Endothelial cell of umbilical vein (primary cell): Measurements from ENCODE around the gene ZMAT5. TPM values are rescaled to one million over a fixed set of nuclear protein-coding genes. Genes with fewer than 3 reads are reported as not detected.

Experiments
- BruUV-seq: library from RNA; stranded (reverse); fragments of 400-500 nt; replicated peaks from 2 replicates; lab custom pipeline; 2021; lab: Mats Ljungman, UMichigan
- CTCF ChIA-PET: fragments of 300-600, 350-600 bp; sonication (Branson Sonifier 250); formaldehyde crosslinking; loops from one replicate; lab custom pipeline; 2021; ENCODE audit warnings: antibody characterized with exemption, inconsistent platforms; lab: Charles Lee
- POLR2A ChIA-PET: fragments of 300-600, 350-600 bp; sonication (Branson Sonifier 250); formaldehyde crosslinking; loops from one replicate; lab custom pipeline; 2021; ENCODE audit warnings: antibody characterized with exemption, inconsistent platforms; lab: Charles Lee
- DNase-seq: peaks from one replicate; pipeline ENCODE4 v3.0.0-alpha.2; 2011; ENCODE audit warnings: low read depth, low spot score
- FAIRE-seq: peaks from 2 replicates; lab custom pipeline; 2011; peaks lifted over from hg19 to GRCh38; lab: Jason Lieb, UNC
- H2AFZ ChIP-seq: 2 replicates; pipeline ENCODE4 v1.6.0; 2012; ENCODE audit warnings: low read depth, low read length, control low read depth, inconsistent platforms
- H3K27ac ChIP-seq: 2 replicates; pipeline ENCODE4 v1.5.1; 2011; ENCODE audit warnings: low read depth, mild to moderate bottlenecking, control low read depth, low read length, moderate library complexity; ENCODE audit not compliant: insufficient read depth
- H3K27me3 ChIP-seq, 2 experiments: 2 replicates each; pipeline versions ENCODE4 v1.6.0 to v1.6.1; 2011; ENCODE audit warnings: low read length in 2 of 2, mixed read lengths in 1 of 2; ENCODE audit not compliant: control insufficient read depth in 2 of 2, insufficient read depth in 2 of 2
- H3K36me3 ChIP-seq, 2 experiments: 2 replicates in 1 of 2; 3 replicates in 1 of 2; pipeline ENCODE4 v1.5.1; 2011; ENCODE audit warnings: low read length in 2 of 2, mild to moderate bottlenecking in 1 of 2, moderate library complexity in 1 of 2; ENCODE audit not compliant: control insufficient read depth in 2 of 2, insufficient read depth in 2 of 2; ENCODE audit errors: extremely low read depth in 1 of 2
- H3K4me1 ChIP-seq: 3 replicates; pipeline ENCODE4 v1.5.1; 2011; ENCODE audit warnings: mild to moderate bottlenecking, low read length; ENCODE audit not compliant: control insufficient read depth, insufficient read depth; ENCODE audit errors: extremely low read depth
- H3K4me2 ChIP-seq: 2 replicates; pipeline ENCODE4 v1.6.1; 2011; ENCODE audit warnings: low read length, control low read depth, mixed read lengths; ENCODE audit not compliant: insufficient read depth
- H3K4me3 ChIP-seq, 3 experiments: fragments of 200-600 bp in 1 of 3; sonication (generic), shearing (Covaris generic) in 1 of 3; replicated peaks in 1 of 3; 2 replicates each; pipeline ENCODE4 v1.5.1; 2011 to 2016; ENCODE audit warnings: control low read depth in 3 of 3, low read length in 3 of 3, mild to moderate bottlenecking in 2 of 3, inconsistent platforms in 1 of 3, low read depth in 1 of 3, moderate library complexity in 1 of 3; ENCODE audit not compliant: insufficient read depth in 1 of 3
- H3K79me2 ChIP-seq: 2 replicates; pipeline ENCODE4 v1.6.0; 2012; ENCODE audit warnings: low read length, inconsistent platforms; ENCODE audit not compliant: control insufficient read depth, insufficient read depth
- H3K9ac ChIP-seq: replicated peaks from 2 replicates; pipeline ENCODE3; 2011; ENCODE audit warnings: low read length, control low read depth; ENCODE audit not compliant: insufficient read depth; ENCODE audit errors: extremely low read depth
- H3K9me1 ChIP-seq: replicated peaks from 3 replicates; pipeline ENCODE4 v1.6.0; 2011; ENCODE audit warnings: mild to moderate bottlenecking, low read length; ENCODE audit not compliant: control insufficient read depth, insufficient read depth; ENCODE audit errors: extremely low read depth
- H3K9me3 ChIP-seq: replicated peaks from 2 replicates; pipeline ENCODE4 v1.5.1; 2012; ENCODE audit warnings: low read length, inconsistent platforms; ENCODE audit not compliant: control insufficient read depth, insufficient read depth
- H4K20me1 ChIP-seq: replicated peaks from 2 replicates; pipeline ENCODE3; 2011; ENCODE audit warnings: mild to moderate bottlenecking, low read length; ENCODE audit not compliant: control insufficient read depth, insufficient read depth; ENCODE audit errors: extremely low read depth
- EZH2 ChIP-seq: IDR thresholded peaks from 2 replicates; pipeline ENCODE4 v1.6.1; 2012; ENCODE audit warnings: borderline replicate concordance, low read depth, mild to moderate bottlenecking, moderate library complexity, low read length, inconsistent platforms; ENCODE audit not compliant: severe bottlenecking
- POLR2AphosphoS5 ChIP-seq: IDR thresholded peaks from 2 replicates; pipeline ENCODE4 v1.6.1; 2012; ENCODE audit warnings: low read depth, mild to moderate bottlenecking, control low read depth, low read length, moderate library complexity; ENCODE audit not compliant: insufficient read depth
- dilution Hi-C: fragments of 300-500 bp; cut with MboI; formaldehyde crosslinking; loops from one replicate; pipeline ENCODE4 v1.15.0; 2019; ENCODE audit warnings: low sequenced_read_pairs; ENCODE audit not compliant: extremely low pct_ligation_motif_present
- intact Hi-C: fragments of 100-400 bp; cut with micrococcal nuclease; formaldehyde crosslinking; loops from one replicate; pipeline ENCODE4 v1.10.0; 2022
- polyA plus RNA-seq, 4 experiments: library from polyadenylated mRNA; depleted of rRNA in 3 of 4; stranded (reverse) in 3 of 4; unstranded in 1 of 4; fragments of >200 nt; gene quantifications; 2 replicates each; pipeline versions ENCODE4 v1.2.1 to v1.2.3, GENCODE V29; 2011 to 2012; ENCODE audit warnings: missing spikeins in 1 of 4
- total RNA-seq: library from RNA; stranded (reverse); gene quantifications from 2 replicates; pipeline ENCODE4 v1.2.3, GENCODE V29; 2021
- TF ChIP-seq, protein P1 (sequence below), 2 donors: IDR thresholded peaks; 1 replicate in 1 of 2; 2 replicates in 1 of 2; pipeline ENCODE4 v1.5.1; 2011; ENCODE audit warnings: low read length in 2 of 2, mild to moderate bottlenecking in 2 of 2, moderate library complexity in 2 of 2, control low read depth in 1 of 2, inconsistent platforms in 1 of 2, low read depth in 1 of 2; ENCODE audit not compliant: insufficient read depth in 1 of 2; ENCODE audit errors: extremely low read depth in 1 of 2
- TF ChIP-seq, protein P2 (sequence below): IDR thresholded peaks from 2 replicates; pipeline ENCODE4 v1.6.1; 2011; ENCODE audit not compliant: insufficient read depth, insufficient read length

ZMAT5 gene
- total and polyA plus RNA-seq, 2 donors (not counting 3 experiments of a cell fraction or from before 2014, with no cell fraction given): 24.9 to 43.6 TPM

DNA sequence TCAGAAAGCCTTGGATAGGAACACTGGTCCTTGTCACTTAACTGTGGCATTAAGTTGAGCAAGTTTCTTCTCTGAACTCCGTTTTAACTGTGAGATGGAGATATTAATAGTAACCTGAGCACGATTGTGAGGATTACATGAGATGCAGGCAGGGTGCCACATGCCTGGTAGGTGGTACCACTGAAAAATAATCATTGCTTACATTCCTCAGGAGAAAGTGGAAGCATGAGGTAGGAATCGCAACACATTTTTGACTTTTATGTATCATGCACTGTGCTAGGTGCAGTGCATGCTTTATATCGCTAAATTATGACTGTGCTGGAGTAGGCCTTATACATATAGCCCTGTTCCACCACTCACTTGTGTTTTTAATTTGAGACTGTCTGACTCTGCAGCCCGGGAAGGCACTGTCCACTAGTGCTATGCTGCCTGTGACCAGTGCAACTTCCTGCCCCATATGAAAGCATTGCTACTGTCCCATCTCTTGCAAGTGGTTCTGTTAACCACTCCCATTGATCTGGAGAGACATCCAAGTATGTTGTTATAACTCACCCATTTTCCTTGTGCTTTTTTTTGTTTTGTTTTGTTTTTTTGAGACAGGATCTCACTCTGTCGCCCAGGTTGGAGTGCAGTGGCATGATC lies 1.4 kb upstream of the ZMAT5 start:
- POLR2A ChIA-PET: no interaction called here
- FAIRE-seq (no peak), DNase-seq (no peak)
- Histone ChIP-seq H3K9me3 (no peaks in the 10 kb centered on the region), H3K79me2 (peaks cover 15% of the 10 kb centered on the region), H3K27ac (no peak overlapping the region), H3K36me3 (peaks cover 0 to 4% of the 10 kb centered on the region in 2 experiments), H3K9ac (peak overlapping the region; percentile 78), H2AFZ (no peak overlapping the region), H3K27me3 (no peaks in the 10 kb centered on the region), H3K4me2 (peak overlapping the region; percentile 88), H3K4me3 (peak overlapping the region; percentile 26 to 98 (median 81)), H3K4me1 (peaks cover 12% of the 10 kb centered on the region), H3K9me1 (no peaks in the 10 kb centered on the region), H4K20me1 (no peaks in the 10 kb centered on the region)
- TF ChIP-seq EZH2 (no peak), POLR2AphosphoS5 (no peak)
- TF ChIP-seq, protein P1, sequence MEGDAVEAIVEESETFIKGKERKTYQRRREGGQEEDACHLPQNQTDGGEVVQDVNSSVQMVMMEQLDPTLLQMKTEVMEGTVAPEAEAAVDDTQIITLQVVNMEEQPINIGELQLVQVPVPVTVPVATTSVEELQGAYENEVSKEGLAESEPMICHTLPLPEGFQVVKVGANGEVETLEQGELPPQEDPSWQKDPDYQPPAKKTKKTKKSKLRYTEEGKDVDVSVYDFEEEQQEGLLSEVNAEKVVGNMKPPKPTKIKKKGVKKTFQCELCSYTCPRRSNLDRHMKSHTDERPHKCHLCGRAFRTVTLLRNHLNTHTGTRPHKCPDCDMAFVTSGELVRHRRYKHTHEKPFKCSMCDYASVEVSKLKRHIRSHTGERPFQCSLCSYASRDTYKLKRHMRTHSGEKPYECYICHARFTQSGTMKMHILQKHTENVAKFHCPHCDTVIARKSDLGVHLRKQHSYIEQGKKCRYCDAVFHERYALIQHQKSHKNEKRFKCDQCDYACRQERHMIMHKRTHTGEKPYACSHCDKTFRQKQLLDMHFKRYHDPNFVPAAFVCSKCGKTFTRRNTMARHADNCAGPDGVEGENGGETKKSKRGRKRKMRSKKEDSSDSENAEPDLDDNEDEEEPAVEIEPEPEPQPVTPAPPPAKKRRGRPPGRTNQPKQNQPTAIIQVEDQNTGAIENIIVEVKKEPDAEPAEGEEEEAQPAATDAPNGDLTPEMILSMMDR (IDR thresholded peaks at IDR 0.05; ENCODE audit: extremely low read depth in 1 of 2, insufficient read depth in 1 of 2, low read depth in 1 of 2, low read length in 2 of 2): no peak
- TF ChIP-seq, protein P2, sequence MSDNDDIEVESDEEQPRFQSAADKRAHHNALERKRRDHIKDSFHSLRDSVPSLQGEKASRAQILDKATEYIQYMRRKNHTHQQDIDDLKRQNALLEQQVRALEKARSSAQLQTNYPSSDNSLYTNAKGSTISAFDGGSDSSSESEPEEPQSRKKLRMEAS: no peak
- no TSS peak for BruUV-seq
- intact Hi-C loops: no loop called here
- dilution Hi-C loops: no loop called here
- CTCF ChIA-PET: interaction anchor here (1.6 kb wide), 1 partner anchor 237 kb away, joined by 5 read pairs; no protein-coding TSS in a partner anchor
